Measurements from ENCODE around the gene EGLN3.

EGLN3 gene

DNA sequence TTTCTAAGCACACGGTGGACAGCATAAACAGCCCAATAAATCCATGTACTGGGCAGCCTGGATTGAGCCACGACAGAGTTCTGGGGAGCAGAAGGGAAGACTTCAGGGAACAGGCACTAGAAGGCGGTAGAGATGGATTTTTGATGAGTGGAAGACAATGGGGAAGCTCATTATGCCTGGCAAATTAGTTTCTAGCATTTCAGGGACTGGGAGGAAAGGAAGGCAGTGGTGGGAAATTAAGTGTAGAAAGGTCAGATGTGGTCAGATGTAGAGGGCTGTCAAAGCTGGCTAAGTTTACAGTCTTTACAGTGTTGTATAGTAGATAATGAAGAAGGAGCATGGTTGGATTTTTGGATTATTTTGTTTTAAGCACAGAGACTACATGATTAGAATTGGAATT is 9.2 kb downstream of the EGLN3 start:
- H4K20me1 ChIP-seq (ENCODE audit: low read depth, low read length) = no peaks in the 10 kb centered on the region
- no peaks in the 10 kb centered on the region for H3F3A ChIP-seq (ENCODE audit: insufficient read depth)
- no peak overlapping the region for H3K4me3 ChIP-seq (ENCODE audit: insufficient read depth, low read length, poor library complexity, severe bottlenecking)
- TF ChIP-seq EZH2phosphoT487 (conservative IDR thresholded peaks at IDR 0.05; ENCODE audit: low read length) = no peak
- TF ChIP-seq, protein P1, sequence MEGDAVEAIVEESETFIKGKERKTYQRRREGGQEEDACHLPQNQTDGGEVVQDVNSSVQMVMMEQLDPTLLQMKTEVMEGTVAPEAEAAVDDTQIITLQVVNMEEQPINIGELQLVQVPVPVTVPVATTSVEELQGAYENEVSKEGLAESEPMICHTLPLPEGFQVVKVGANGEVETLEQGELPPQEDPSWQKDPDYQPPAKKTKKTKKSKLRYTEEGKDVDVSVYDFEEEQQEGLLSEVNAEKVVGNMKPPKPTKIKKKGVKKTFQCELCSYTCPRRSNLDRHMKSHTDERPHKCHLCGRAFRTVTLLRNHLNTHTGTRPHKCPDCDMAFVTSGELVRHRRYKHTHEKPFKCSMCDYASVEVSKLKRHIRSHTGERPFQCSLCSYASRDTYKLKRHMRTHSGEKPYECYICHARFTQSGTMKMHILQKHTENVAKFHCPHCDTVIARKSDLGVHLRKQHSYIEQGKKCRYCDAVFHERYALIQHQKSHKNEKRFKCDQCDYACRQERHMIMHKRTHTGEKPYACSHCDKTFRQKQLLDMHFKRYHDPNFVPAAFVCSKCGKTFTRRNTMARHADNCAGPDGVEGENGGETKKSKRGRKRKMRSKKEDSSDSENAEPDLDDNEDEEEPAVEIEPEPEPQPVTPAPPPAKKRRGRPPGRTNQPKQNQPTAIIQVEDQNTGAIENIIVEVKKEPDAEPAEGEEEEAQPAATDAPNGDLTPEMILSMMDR (IDR thresholded peaks at IDR 0.05; ENCODE audit: insufficient read depth, low read length, poor library complexity, severe bottlenecking) = no peak
- H3K9ac ChIP-seq (ENCODE audit: low read length) = no peak overlapping the region
- no peak overlapping the region for H3K27ac ChIP-seq (ENCODE audit: low read depth, low read length)
- H3K27me3 ChIP-seq (ENCODE audit: low read length) = no peaks in the 10 kb centered on the region
- H3K9me3 ChIP-seq (ENCODE audit: insufficient read depth, low read length) = no peaks in the 10 kb centered on the region
- H3K9me2 ChIP-seq (replicated peaks; ENCODE audit: insufficient read depth, low read length) = no peaks in the 10 kb centered on the region
- H3K79me2 ChIP-seq (ENCODE audit: insufficient read depth, low read length) = no peaks in the 10 kb centered on the region
- no peaks in the 10 kb centered on the region for H3K36me3 ChIP-seq (ENCODE audit: low read length)
- no peak overlapping the region for H3K4me2 ChIP-seq (ENCODE audit: low read depth, low read length, poor library complexity, severe bottlenecking)
- H2AFZ ChIP-seq (ENCODE audit: low read depth, low read length, severe bottlenecking) = no peak overlapping the region

DNA sequence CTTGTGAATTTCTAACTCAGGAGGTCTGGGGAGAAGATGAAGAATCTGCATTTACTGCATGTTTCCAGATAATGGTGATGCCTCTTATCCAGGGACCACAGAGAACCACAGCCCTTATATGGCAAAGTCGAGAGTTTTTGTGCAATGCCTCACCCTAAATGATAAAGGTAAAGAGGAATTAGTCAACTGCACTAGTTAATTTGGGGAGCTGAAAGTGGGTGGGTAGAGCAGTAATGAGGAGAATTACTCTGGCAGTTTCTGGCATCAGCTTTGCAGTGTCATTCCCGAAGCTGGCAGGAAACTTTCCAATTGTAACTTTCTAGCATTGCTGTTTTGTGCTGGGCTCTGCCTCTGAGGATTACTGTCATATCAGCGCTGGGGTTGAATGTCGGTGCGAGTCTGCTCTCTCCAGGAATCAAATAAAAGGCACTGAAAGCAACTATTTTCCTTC is 10.3 kb downstream of the EGLN3 start:
- Histone ChIP-seq H4K20me1 (ENCODE audit: low read depth, low read length) (no peaks in the 10 kb centered on the region), H3K79me2 (ENCODE audit: insufficient read depth, low read length) (no peaks in the 10 kb centered on the region), H3K27me3 (ENCODE audit: low read length) (no peaks in the 10 kb centered on the region), H3K4me2 (ENCODE audit: low read depth, low read length, poor library complexity, severe bottlenecking) (no peak overlapping the region), H3K9me3 (ENCODE audit: insufficient read depth, low read length) (no peaks in the 10 kb centered on the region), H3K9me2 (replicated peaks; ENCODE audit: insufficient read depth, low read length) (no peaks in the 10 kb centered on the region), H3K9ac (ENCODE audit: low read length) (no peak overlapping the region), H2AFZ (ENCODE audit: low read depth, low read length, severe bottlenecking) (no peak overlapping the region), H3K4me3 (ENCODE audit: insufficient read depth, low read length, poor library complexity, severe bottlenecking) (no peak overlapping the region), H3F3A (ENCODE audit: insufficient read depth) (no peaks in the 10 kb centered on the region), H3K36me3 (ENCODE audit: low read length) (no peaks in the 10 kb centered on the region), H3K27ac (ENCODE audit: low read depth, low read length) (no peak overlapping the region)
- TF ChIP-seq, protein P1 (IDR thresholded peaks at IDR 0.05; ENCODE audit: insufficient read depth, low read length, poor library complexity, severe bottlenecking) = no peak
- TF ChIP-seq EZH2phosphoT487 (conservative IDR thresholded peaks at IDR 0.05; ENCODE audit: low read length) = no peak

DNA sequence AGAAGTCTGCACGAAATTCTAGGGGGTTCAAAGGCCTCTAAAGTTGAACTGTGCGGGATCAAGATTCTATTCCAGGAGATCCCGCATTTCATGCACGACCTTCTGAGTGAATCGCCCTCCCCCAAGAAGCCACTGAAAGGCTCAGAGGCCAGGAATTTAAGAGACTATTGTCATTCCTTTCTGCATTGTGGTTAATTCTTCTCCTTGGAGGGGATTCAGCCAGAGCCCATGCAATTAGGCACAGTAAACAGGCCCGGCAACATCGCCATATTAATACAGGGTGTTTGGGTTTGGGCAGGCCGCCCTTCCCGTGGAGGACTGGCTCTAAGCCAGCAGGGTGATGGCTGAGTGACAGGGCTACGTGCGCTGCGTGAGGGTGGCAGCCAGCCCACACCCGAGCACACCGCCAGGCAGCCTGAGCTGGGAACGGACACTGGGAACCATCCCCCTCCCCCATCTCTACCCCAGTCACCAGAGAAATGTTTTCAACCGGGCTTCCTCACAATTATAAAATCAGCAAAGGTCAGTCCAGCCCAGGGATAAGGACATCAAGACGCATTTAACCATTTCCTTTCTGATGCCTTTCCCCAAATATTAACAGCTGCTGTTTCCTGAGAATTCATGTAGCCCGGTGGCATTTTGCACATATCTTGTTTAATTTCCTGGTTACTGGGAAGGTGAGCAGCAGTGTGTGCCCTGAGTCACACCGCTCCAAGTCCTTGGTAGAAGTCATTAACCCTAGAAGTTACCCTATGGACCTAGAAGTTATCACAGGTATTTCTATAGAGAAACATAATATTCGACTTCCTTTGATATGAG is 12.5 kb downstream of the EGLN3 start:
- Histone ChIP-seq H2AFZ (ENCODE audit: low read depth, low read length, severe bottlenecking) (no peak overlapping the region), H3K4me3 (ENCODE audit: insufficient read depth, low read length, poor library complexity, severe bottlenecking) (no peak overlapping the region), H3K9me3 (ENCODE audit: insufficient read depth, low read length) (no peaks in the 10 kb centered on the region), H3K4me2 (ENCODE audit: low read depth, low read length, poor library complexity, severe bottlenecking) (no peak overlapping the region), H3K79me2 (ENCODE audit: insufficient read depth, low read length) (no peaks in the 10 kb centered on the region), H3K27me3 (ENCODE audit: low read length) (no peaks in the 10 kb centered on the region), H3F3A (ENCODE audit: insufficient read depth) (no peaks in the 10 kb centered on the region), H3K9me2 (replicated peaks; ENCODE audit: insufficient read depth, low read length) (no peaks in the 10 kb centered on the region), H4K20me1 (ENCODE audit: low read depth, low read length) (no peaks in the 10 kb centered on the region), H3K36me3 (ENCODE audit: low read length) (no peaks in the 10 kb centered on the region), H3K9ac (ENCODE audit: low read length) (no peak overlapping the region), H3K27ac (ENCODE audit: low read depth, low read length) (no peak overlapping the region)
- TF ChIP-seq, protein P1 (IDR thresholded peaks at IDR 0.05; ENCODE audit: insufficient read depth, low read length, poor library complexity, severe bottlenecking) = no peak
- TF ChIP-seq EZH2phosphoT487 (conservative IDR thresholded peaks at IDR 0.05; ENCODE audit: low read length) = no peak

Data from SU-DHL-6 (cell line).